ENCODE data around the gene KRTAP6-1. TPM values are rescaled to one million over a fixed set of nuclear protein-coding genes. Genes with fewer than 3 reads are reported as not detected.

The KRTAP6-1 gene
- total and polyA plus RNA-seq, 10 of the 15 experiments (the other 5 are each of a cell fraction or from before 2014, with no cell fraction given) = 0.16 TPM; not detected in 9

DNA sequence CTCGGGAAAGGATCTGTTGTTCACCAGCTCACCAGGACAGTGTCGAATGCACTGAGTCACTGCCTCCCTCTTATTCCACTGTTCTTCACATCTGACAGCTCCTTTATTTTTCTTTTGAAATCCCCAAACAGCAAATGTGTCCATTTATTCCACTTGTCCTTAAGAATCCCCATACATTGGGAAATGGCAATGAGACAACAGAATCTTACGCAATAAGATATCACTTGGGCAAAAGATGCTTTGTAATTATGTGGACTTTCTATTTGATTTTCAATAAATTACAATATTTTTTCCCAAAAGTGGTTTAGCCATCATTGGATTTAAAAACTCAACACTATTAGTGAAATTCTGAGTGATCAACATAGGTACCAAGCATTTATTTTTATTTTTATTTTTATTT, 25.0 kb upstream of the KRTAP6-1 start:
- Histone ChIP-seq H3K4me3 (no peak overlapping the region), H3K4me1 (ENCODE audit: control insufficient read depth, insufficient read depth, low read length) (no peaks in the 10 kb centered on the region), H2AFZ (ENCODE audit: control insufficient read depth, low read depth, low read length) (no peak overlapping the region), H3K9ac (ENCODE audit: control insufficient read depth, insufficient read depth, low read length) (no peak overlapping the region), H3K4me2 (ENCODE audit: control insufficient read depth, insufficient read depth) (no peak overlapping the region), H3K27ac (ENCODE audit: control insufficient read depth, insufficient read depth) (no peak overlapping the region), H4K20me1 (ENCODE audit: control insufficient read depth, insufficient read depth) (no peaks in the 10 kb centered on the region), H3K9me3 (replicated peaks; ENCODE audit: control insufficient read depth, insufficient read depth, low read length) (no peaks in the 10 kb centered on the region; the same call in 2 of the 3 replicates), H3K36me3 (ENCODE audit: control insufficient read depth in 2 of 2, insufficient read depth in 2 of 2, low read length in 1 of 2) (no peaks in the 10 kb centered on the region), H3K79me2 (ENCODE audit: control insufficient read depth, insufficient read depth, low read length) (no peaks in the 10 kb centered on the region), H3K27me3 (replicated peaks in 1 of 2; ENCODE audit: control insufficient read depth in 2 of 2, insufficient read depth in 2 of 2, low read length in 1 of 2) (no peaks in the 10 kb centered on the region)
- FAIRE-seq (no peak), ATAC-seq (no peak), DNase-seq (ENCODE audit: low read depth, low spot score) (no peak)
- RAD21 ChIA-PET (ENCODE audit: unreplicated experiment) = no interaction called here
- SMC1A ChIA-PET (ENCODE audit: uncharacterized antibody, unreplicated experiment) = no interaction called here
- no TSS peak for BruUV-seq (replicated peaks)
- WGBS (ENCODE audit: insufficient coverage, insufficient replicate concordance, low lambda C conversion rate, missing lambda C conversion rate) = 38% methylated on average over 3 of the region's 3 CpGs
- in situ Hi-C loops (cut with MboI) = no loop called here
- CTCF ChIA-PET = no interaction called here
- intact Hi-C loops (cut with micrococcal nuclease; ENCODE audit: unreplicated experiment) = no loop called here
- TF ChIP-seq FOS (IDR thresholded peaks at IDR 0.05; ENCODE audit: borderline replicate concordance, extremely low read depth, insufficient read length) (no peak), MEF2B (IDR thresholded peaks at IDR 0.05; ENCODE audit: partially characterized antibody, poor library complexity, severe bottlenecking) (no peak), IRF4 (IDR thresholded peaks at IDR 0.05; ENCODE audit: low read depth, low read length) (no peak), NFYB (IDR thresholded peaks at IDR 0.05; ENCODE audit: insufficient read depth, low read depth, low read length) (no peak), ASH2L (IDR thresholded peaks at IDR 0.05; ENCODE audit: borderline replicate concordance, low read depth) (no peak), TCF3 (IDR thresholded peaks at IDR 0.05; ENCODE audit: borderline replicate concordance, insufficient read depth, low read depth, low read length) (no peak), RCOR1 (conservative IDR thresholded peaks at IDR 0.05; ENCODE audit: low read depth, low read length) (no peak), JUND (IDR thresholded peaks at IDR 0.05; ENCODE audit: low read depth, low read length) (no peak), SRF (IDR thresholded peaks at IDR 0.05; ENCODE audit: low read depth in 2 of 2, low read length in 2 of 2) (no peak)
- TF ChIP-seq, protein P1, sequence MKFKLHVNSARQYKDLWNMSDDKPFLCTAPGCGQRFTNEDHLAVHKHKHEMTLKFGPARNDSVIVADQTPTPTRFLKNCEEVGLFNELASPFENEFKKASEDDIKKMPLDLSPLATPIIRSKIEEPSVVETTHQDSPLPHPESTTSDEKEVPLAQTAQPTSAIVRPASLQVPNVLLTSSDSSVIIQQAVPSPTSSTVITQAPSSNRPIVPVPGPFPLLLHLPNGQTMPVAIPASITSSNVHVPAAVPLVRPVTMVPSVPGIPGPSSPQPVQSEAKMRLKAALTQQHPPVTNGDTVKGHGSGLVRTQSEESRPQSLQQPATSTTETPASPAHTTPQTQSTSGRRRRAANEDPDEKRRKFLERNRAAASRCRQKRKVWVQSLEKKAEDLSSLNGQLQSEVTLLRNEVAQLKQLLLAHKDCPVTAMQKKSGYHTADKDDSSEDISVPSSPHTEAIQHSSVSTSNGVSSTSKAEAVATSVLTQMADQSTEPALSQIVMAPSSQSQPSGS (IDR thresholded peaks at IDR 0.05; ENCODE audit: low read length) = no peak
- TF ChIP-seq, protein P2, sequence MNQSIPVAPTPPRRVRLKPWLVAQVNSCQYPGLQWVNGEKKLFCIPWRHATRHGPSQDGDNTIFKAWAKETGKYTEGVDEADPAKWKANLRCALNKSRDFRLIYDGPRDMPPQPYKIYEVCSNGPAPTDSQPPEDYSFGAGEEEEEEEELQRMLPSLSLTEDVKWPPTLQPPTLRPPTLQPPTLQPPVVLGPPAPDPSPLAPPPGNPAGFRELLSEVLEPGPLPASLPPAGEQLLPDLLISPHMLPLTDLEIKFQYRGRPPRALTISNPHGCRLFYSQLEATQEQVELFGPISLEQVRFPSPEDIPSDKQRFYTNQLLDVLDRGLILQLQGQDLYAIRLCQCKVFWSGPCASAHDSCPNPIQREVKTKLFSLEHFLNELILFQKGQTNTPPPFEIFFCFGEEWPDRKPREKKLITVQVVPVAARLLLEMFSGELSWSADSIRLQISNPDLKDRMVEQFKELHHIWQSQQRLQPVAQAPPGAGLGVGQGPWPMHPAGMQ (IDR thresholded peaks at IDR 0.05; ENCODE audit: borderline replicate concordance) = no peak
- TF ChIP-seq, protein P3, sequence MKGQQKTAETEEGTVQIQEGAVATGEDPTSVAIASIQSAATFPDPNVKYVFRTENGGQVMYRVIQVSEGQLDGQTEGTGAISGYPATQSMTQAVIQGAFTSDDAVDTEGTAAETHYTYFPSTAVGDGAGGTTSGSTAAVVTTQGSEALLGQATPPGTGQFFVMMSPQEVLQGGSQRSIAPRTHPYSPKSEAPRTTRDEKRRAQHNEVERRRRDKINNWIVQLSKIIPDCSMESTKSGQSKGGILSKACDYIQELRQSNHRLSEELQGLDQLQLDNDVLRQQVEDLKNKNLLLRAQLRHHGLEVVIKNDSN (IDR thresholded peaks at IDR 0.05; ENCODE audit: borderline replicate concordance, extremely low read length, insufficient read depth, low read depth, low read length) = no peak
- TF ChIP-seq, protein P4, sequence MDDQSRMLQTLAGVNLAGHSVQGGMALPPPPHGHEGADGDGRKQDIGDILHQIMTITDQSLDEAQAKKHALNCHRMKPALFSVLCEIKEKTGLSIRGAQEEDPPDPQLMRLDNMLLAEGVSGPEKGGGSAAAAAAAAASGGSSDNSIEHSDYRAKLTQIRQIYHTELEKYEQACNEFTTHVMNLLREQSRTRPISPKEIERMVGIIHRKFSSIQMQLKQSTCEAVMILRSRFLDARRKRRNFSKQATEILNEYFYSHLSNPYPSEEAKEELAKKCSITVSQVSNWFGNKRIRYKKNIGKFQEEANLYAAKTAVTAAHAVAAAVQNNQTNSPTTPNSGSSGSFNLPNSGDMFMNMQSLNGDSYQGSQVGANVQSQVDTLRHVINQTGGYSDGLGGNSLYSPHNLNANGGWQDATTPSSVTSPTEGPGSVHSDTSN (IDR thresholded peaks at IDR 0.05; ENCODE audit: insufficient replicate concordance, low read depth, low read length) = no peak
- POLR2A ChIA-PET = no interaction called here

Data from GM12878 (cell line).